ENCODE data around the gene KCNG4.

The KCNG4 gene

GRCh38 chr16:84180519-84181140 lies 59.2 kb downstream of the KCNG4 start:
- DNase-seq: no peak

- no peak for DNase-seq
These were observed 60.0 kb downstream of the KCNG4 start for GRCh38 chr16:84179612-84180320.

- DNase-seq: no peak
These were observed 60.8 kb downstream of the KCNG4 start for GRCh38 chr16:84178892-84179611.

GRCh38 chr16:84178146-84178765 lies 61.6 kb downstream of the KCNG4 start:
- DNase-seq: no peak

GRCh38 chr16:84177741-84178073 lies 62.1 kb downstream of the KCNG4 start:
- DNase-seq: no peak

GRCh38 chr16:84176192-84177053 lies 63.4 kb downstream of the KCNG4 start:
- DNase-seq: peak in 1 of 2 donors; percentile 17

GRCh38 chr16:84175350-84176081 lies 64.3 kb downstream of the KCNG4 start:
- DNase-seq: peak in 1 of 2 donors; percentile 61

GRCh38 chr16:84174396-84174795 lies 65.4 kb downstream of the KCNG4 start:
- DNase-seq: no peak

GRCh38 chr16:84169765-84170310 lies 70.0 kb downstream of the KCNG4 start:
- no peak for DNase-seq

All from CD4-positive, alpha-beta T cell treated with Interleukin-1 beta for 1 hour (primary cell).